Gastrocnemius medialis (tissue), 4 donors: ENCODE data around the gene CARMIL3. TPM values are rescaled to one million over a fixed set of nuclear protein-coding genes. Genes with fewer than 3 reads are reported as not detected.
"Not testable (repeated sequence)": the region's sequence is repeated elsewhere in the genome, so short reads cannot be mapped to it uniquely, and the experiment has no call there.

Source experiments
- ATAC-seq, 2 donors: fragments of 150-250 bp; one replicate each; pipeline ENCODE4 v1.9.1; 2016
- DNase-seq, 2 donors: peaks; one replicate each; pipeline ENCODE4 v3.0.0-alpha.2; 2019
- H3K27ac ChIP-seq, 4 donors: fragments of 200-600 bp; sonication (generic); 1 replicate in 1 of 4; 2 replicates in 3 of 4; pipeline ENCODE4 v1.5.1; 2016 to 2018; ENCODE audit warnings: mild to moderate bottlenecking in 2 of 4, moderate library complexity in 1 of 4
- H3K27me3 ChIP-seq, 3 donors: fragments of 200-600 bp; sonication (generic) in 2 of 3; 1 replicate in 1 of 3; 2 replicates in 2 of 3; pipeline versions ENCODE4 v1.5.1 to v1.6.0; 2016 to 2019; ENCODE audit warnings: mild to moderate bottlenecking in 1 of 3, moderate library complexity in 1 of 3
- H3K36me3 ChIP-seq, 2 donors: fragments of 200-600 bp; sonication (generic) in 1 of 2; one replicate each; pipeline ENCODE4 v1.5.1; 2017 to 2018
- H3K4me1 ChIP-seq, 2 donors: fragments of 200-600 bp; sonication (generic) in 1 of 2; one replicate each; pipeline ENCODE4 v1.5.1; 2016 to 2017; ENCODE audit warnings: mild to moderate bottlenecking in 2 of 2
- H3K4me3 ChIP-seq, 4 donors: fragments of 200-600 bp; sonication (generic) in 3 of 4; 1 replicate in 1 of 4; 2 replicates in 3 of 4; pipeline ENCODE4 v1.5.1; 2016 to 2019; ENCODE audit warnings: mild to moderate bottlenecking in 2 of 4
- H3K9me3 ChIP-seq, 3 donors: fragments of 200-600 bp; sonication (generic) in 2 of 3; 1 replicate in 1 of 3; 2 replicates in 2 of 3; pipeline ENCODE4 v1.5.1; 2016 to 2019
- POLR2A ChIP-seq, 2 donors: fragments of 450-650 bp; IDR thresholded peaks; one replicate each; pipeline ENCODE4 v1.6.1; 2017; ENCODE audit warnings: antibody characterized with exemption in 2 of 2, mild to moderate bottlenecking in 2 of 2, moderate library complexity in 2 of 2
- in situ Hi-C, 4 donors: fragments of 200-750 bp; cut with MboI; loops; one replicate each; pipeline versions ENCODE4 v1.15.0 to v1.8.0; 2017; ENCODE audit warnings: low sequenced_read_pairs in 4 of 4
- intact Hi-C: fragments of 100-400 bp; cut with DNase I; formaldehyde crosslinking; loops from one replicate; pipeline ENCODE4 v1.15.1; 2023; ENCODE audit warnings: low total_unique reads
- total RNA-seq, 4 donors: library from RNA; depleted of rRNA; stranded (reverse); fragments of >200 nt; gene quantifications; one replicate each; pipeline versions ENCODE4 v1.1.0 to v1.2.3, GENCODE V29; 2016
- TF ChIP-seq, protein P1 (sequence below), 5 experiments: fragments of 450-650 bp in 3 of 5; fragments of 200-600 bp in 2 of 5; sonication (generic) in 2 of 5; IDR thresholded peaks in 4 of 5; conservative IDR thresholded peaks in 1 of 5; 1 replicate in 4 of 5; 2 replicates in 1 of 5; pipeline ENCODE4 v1.5.1; 2016 to 2019; ENCODE audit warnings: antibody characterized with exemption in 5 of 5, mild to moderate bottlenecking in 3 of 5, moderate library complexity in 3 of 5

The CARMIL3 gene
- total RNA-seq, 4 donors from 2014 or later: 0.04 to 0.31 TPM; not detected in 2

- H3K9me3 ChIP-seq: no peaks in the 10 kb centered on the region
- TF ChIP-seq POLR2A (IDR thresholded peaks at IDR 0.05): no peak
- TF ChIP-seq, protein P1, sequence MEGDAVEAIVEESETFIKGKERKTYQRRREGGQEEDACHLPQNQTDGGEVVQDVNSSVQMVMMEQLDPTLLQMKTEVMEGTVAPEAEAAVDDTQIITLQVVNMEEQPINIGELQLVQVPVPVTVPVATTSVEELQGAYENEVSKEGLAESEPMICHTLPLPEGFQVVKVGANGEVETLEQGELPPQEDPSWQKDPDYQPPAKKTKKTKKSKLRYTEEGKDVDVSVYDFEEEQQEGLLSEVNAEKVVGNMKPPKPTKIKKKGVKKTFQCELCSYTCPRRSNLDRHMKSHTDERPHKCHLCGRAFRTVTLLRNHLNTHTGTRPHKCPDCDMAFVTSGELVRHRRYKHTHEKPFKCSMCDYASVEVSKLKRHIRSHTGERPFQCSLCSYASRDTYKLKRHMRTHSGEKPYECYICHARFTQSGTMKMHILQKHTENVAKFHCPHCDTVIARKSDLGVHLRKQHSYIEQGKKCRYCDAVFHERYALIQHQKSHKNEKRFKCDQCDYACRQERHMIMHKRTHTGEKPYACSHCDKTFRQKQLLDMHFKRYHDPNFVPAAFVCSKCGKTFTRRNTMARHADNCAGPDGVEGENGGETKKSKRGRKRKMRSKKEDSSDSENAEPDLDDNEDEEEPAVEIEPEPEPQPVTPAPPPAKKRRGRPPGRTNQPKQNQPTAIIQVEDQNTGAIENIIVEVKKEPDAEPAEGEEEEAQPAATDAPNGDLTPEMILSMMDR (IDR thresholded peaks at IDR 0.05 in 4 of 5, conservative IDR thresholded peaks at IDR 0.05 in 1 of 5): no peak
- ATAC-seq (peak; percentile 67 to 70), DNase-seq (peak; percentile 62 to 77)
- H3K27ac ChIP-seq: peak overlapping the region; percentile 57 to 81 (median 67)
- no peaks in the 10 kb centered on the region for H3K27me3 ChIP-seq
- H3K4me1 ChIP-seq: peaks cover 11 to 25% of the 10 kb centered on the region in 2 donors
- intact Hi-C loops: no loop called here
- in situ Hi-C loops: loop anchor here in 2 of 4 donors (10.0 kb wide), 1 partner anchor 48 kb away; the partner anchor contains the start of gene DHRS4L2 (in 2 of the 2)
- H3K36me3 ChIP-seq: no peaks in the 10 kb centered on the region
- no peak overlapping the region for H3K4me3 ChIP-seq
Observed at GRCh38 chr14:24032727-24033418, 18.9 kb upstream of the CARMIL3 start.

- peak overlapping the region; percentile 50 to 93 (median 64) for H3K4me3 ChIP-seq
- not testable (repeated sequence) for H3K27me3 ChIP-seq, H3K36me3 ChIP-seq, H3K9me3 ChIP-seq, DNase-seq
- TF ChIP-seq, protein P1 (IDR thresholded peaks at IDR 0.05 in 4 of 5, conservative IDR thresholded peaks at IDR 0.05 in 1 of 5): peak in 1 of 5 experiments; percentile 15
- peaks cover 11 to 25% of the 10 kb centered on the region in 2 donors for H3K4me1 ChIP-seq
- intact Hi-C loops: loop anchor here (1.0 to 2.0 kb wide), 3 partner anchors 21 to 74 kb away; no protein-coding TSS in a partner anchor
- in situ Hi-C loops: loop anchor here in 2 of 4 donors (10.0 kb wide), 1 partner anchor 51 kb away; the partner anchor contains the start of gene DHRS4L2 (in 2 of the 2)
- peak; percentile 9 to 15 for ATAC-seq
- H3K27ac ChIP-seq: peak overlapping the region; percentile 81 to 96 (median 94)
Observed at GRCh38 chr14:24035769-24036168, 16.0 kb upstream of the CARMIL3 start.

- in situ Hi-C loops: loop anchor here in 2 of 4 donors (10.0 kb wide), 1 partner anchor 52 kb away; the partner anchor contains the start of gene DHRS4L2 (in 2 of the 2)
- intact Hi-C loops: loop anchor here (1.0 to 2.0 kb wide), 3 partner anchors 22 to 73 kb away; no protein-coding TSS in a partner anchor
- TF ChIP-seq, protein P1 (IDR thresholded peaks at IDR 0.05 in 4 of 5, conservative IDR thresholded peaks at IDR 0.05 in 1 of 5): peak; percentile 73 to 86 (median 79)
- TF ChIP-seq POLR2A (IDR thresholded peaks at IDR 0.05): peak; percentile 43 to 68
- Histone ChIP-seq H3K4me1 (peaks cover 11 to 25% of the 10 kb centered on the region in 2 donors), H3K27me3 (no peaks in the 10 kb centered on the region), H3K4me3 (peak overlapping the region; percentile 50 to 93 (median 64)), H3K9me3 (no peaks in the 10 kb centered on the region), H3K27ac (peak overlapping the region; percentile 81 to 96 (median 94)), H3K36me3 (no peaks in the 10 kb centered on the region)
- peak; percentile 76 to 80 for ATAC-seq
- DNase-seq: peak; percentile 76 to 82
Observed at GRCh38 chr14:24036169-24036962, 15.4 kb upstream of the CARMIL3 start.

- H3K27me3 ChIP-seq, DNase-seq, H3K36me3 ChIP-seq, ATAC-seq, H3K9me3 ChIP-seq: not testable (repeated sequence)
- intact Hi-C loops: loop anchor here (1.0 to 2.0 kb wide), 3 partner anchors 23 to 72 kb away; no protein-coding TSS in a partner anchor
- Histone ChIP-seq H3K4me3 (peak overlapping the region; percentile 50 to 93 (median 64)), H3K4me1 (peaks cover 11 to 25% of the 10 kb centered on the region in 2 donors), H3K27ac (peak overlapping the region; percentile 81 to 96 (median 94))
- TF ChIP-seq, protein P1 (IDR thresholded peaks at IDR 0.05 in 4 of 5, conservative IDR thresholded peaks at IDR 0.05 in 1 of 5): peak in 1 of 5 experiments; percentile 3
- in situ Hi-C loops: loop anchor here in 2 of 4 donors (10.0 kb wide), 1 partner anchor 52 kb away; the partner anchor contains the start of gene DHRS4L2 (in 2 of the 2)
Observed at GRCh38 chr14:24036963-24037657, 14.7 kb upstream of the CARMIL3 start.
